GM18858 (cell line): ENCODE measurements around the gene UBE2B.
A peak's percentile ranks its signal among the peaks of the same experiment; 100 is the strongest.
"Not testable (repeated sequence)": the region's sequence is repeated elsewhere in the genome, so short reads cannot be mapped to it uniquely, and the experiment has no call there.

Experiments used
- ATAC-seq: cut with Tn5 transposase; IDR thresholded peaks from one replicate; pipeline ENCODE4 v1.9.1; 2021; ENCODE audit not compliant: unreplicated experiment

Gene UBE2B

DNA sequence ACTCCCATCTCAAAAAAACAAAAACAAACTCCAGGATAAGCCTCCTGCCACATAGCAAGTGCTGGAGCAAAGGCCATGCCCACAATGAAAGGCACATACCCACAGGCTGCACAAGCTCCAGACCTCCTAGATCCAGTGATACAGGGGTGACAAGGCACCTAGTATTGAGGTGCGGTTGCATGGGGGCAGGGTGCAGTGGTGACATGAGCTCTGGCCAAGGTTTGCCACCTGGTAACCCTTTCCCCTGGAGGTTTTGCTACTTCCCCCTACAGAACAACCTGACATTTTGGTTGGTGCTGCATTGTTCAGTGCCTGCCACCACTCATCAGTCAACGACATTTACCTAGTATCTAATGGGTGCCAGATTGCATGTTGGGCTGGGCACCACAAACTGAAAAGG, 25.8 kb downstream of the UBE2B start:
- ATAC-seq, result no peak

DNA sequence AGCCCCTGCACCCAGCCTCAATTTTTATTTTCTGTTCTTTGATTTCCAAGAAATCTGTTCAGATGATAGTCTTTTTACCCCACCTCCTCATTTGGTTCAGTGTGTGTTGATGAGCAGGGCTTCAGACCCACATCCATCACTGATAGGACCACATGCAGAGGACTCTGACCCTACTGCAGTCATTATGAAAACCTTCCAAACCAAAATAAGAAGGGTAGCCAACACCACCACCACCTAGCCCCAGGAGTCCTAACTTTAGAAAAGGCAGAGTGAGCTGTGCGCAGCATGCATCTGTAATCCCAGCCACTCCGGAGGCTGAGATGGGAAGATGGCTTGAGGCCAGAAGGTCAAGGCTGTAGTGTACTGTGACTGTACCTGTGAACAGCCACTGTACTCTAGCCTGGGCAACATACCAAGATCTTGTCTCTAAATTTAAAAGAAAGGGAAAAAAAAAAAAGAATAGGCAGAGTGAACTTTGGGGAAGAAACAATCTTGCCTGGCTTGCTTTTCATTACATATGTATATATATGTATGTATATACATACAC, 27.3 kb downstream of the UBE2B start:
- ATAC-seq, result no peak

DNA sequence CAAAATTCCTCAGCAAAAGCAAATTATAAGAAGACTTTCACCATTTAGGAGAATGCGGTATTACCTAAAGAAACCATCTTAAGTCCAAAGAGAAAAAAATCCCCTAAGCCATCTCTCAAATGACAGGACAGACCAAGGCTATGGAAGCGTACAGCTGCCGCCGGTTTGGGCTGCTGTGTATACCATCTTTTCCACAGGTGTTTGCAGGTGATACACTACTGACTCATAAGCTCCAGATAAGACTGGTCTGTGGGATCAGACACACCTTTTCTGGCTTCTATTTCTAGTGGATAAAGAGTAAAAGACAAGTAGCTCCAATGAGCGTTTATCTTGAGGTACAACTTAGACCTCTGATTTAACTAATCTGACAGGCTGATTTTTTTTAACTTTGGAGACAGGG, 32.6 kb downstream of the UBE2B start:
- no peak for ATAC-seq

DNA sequence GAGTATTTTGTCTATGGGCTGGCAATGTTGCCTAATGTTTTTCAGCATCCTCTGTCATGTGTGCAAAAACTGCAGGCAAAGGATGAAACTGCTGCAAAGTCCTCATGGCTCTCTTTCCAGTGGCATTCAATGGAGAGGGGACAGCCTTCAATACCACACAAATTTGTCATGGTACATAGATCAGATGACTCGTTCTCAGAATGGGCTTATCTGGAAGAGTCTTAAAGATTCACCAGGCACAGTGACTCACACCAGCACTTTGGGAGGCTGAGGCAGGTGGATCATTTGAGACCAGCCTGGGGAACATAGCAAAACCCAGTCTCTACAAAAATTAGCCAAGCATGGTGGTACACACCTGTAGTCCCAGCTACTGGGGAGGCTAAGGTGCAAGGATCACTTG, 35.0 kb downstream of the UBE2B start:
- no peak for ATAC-seq

DNA sequence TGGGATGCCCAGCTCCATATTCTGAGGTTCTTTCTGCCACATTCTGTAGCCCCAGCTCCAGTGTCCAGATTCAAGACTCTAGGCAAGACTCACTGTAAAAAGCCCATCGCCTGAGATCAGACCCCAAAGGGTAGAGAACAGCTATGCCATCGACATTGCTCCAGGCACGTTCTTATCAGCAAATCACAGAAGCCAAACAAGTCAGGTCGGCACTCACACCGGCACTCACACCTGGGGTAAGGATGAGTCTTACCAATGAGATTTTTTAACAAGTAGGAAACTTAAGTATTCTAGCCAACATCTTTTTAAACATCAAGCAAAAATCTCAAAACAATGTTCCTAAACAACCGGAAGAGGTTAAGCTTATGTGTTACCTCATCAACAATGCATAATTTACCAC, 38.0 kb downstream of the UBE2B start:
- ATAC-seq, result no peak

DNA sequence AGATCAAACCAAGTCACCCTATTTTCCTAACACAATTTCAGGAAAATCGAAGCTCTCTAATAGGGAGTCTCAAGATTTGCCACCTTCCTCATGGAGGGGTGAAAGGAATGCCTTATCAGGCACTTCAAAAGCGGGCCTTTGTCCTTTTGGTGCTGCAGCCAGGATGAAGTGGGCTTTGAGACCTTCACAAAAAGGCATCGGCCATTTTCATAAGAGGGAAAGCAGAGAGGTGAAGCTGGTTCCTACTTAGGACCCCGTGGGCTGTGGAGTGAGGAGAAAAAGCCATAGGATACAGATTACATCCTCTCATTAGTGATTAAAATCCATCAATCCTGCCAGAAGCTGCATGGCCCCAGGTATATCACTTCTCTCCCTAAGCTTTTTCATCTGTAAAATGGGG, 39.5 kb downstream of the UBE2B start:
- ATAC-seq, result no peak

DNA sequence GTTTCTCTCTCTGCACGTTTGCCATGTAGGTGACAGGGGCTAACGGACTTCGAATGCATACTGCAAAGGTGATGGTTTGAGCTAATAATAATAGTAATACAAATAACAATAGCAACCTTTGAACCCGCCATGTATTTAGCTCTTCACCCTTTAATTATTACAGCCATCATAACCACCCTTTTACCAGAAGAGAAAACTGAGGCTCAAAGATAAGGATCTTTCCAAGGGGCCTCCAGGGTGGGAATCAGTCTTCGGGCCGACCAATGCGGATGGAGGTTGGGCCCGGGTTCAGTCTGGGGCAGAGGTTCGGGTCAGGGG, 39.8 kb downstream of the UBE2B start:
- no peak for ATAC-seq

DNA sequence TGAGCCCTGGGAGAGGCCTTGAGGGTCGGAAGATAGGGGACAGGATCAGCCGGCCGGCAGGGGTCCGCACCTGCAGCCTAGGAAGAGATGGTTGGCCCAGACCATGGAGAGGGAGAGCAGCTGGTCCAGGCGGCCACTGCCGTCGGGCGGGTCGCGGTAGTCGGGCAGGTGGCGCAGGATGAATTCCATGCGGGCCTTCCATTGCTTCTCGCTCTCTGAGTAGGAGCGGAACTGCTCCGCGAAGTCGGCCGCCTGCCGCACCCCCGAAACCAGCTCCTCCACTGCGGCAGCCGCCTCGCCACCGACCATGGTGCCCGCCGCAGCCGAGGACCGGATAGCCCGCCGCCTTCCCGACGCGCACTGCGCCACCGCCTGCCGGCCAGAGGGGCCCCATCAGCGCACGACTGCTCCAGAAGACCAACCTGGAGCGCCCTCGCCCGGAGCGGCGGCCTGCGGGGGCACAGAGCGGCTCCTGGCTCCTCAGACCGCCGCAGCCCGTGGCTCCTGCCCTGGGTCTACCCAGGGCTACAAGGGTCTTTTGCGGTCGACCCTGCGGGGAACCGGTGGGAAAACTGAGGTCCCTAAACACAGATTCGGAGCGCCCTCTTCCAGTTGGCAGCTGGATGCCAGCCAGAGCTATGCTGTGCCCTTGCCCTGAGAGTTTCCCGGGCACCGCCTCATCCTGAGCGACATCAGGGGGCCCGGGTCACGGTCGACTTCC, 40.3 kb downstream of the UBE2B start, which contains the start of gene CDKN2AIPNL:
CDKN2AIPNL (minus strand) TSS at position 336 of the 721 bp plus-strand sequence; CDS start at position 309, 27 bp downstream.
- peak; percentile 84 for ATAC-seq

DNA sequence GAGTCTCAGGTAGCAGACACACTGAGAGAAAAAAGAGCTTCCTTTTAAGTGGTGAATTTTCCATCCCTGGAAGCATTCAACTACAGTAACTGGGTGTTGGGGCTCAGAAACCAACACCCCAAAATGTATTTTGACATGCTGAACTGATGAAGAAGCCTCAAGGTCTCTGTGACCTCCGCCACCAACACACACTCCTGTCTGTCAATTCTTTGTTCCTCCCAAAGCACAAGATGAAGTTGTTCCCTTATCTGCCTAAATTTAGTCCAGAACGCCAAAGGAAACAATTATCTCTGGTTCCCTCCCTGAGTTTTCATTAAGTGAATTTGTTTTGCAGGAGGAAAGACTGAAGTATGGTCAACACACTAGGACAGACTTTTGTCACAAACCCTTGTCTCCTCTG, 41.7 kb downstream of the UBE2B start:
- no peak for ATAC-seq

DNA sequence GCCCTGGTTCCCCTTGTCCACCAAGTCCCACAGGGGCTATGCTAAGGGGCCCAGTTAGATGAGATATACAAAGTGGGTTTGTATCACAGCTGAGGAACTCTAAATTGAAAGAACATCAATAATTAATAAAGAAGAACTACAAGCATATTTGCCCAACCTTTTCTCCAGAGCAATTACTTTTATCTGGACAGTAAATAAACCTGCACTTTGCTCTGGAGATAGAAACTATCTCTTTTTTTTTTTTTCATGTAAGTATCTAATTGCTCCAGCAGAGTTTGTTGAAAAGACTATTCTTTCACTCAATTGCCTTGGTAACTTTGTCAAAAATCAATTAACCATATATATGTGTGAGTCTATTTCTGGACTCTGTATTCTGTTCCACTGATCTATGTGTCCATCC, 46.3 kb downstream of the UBE2B start:
- ATAC-seq, result no peak

DNA sequence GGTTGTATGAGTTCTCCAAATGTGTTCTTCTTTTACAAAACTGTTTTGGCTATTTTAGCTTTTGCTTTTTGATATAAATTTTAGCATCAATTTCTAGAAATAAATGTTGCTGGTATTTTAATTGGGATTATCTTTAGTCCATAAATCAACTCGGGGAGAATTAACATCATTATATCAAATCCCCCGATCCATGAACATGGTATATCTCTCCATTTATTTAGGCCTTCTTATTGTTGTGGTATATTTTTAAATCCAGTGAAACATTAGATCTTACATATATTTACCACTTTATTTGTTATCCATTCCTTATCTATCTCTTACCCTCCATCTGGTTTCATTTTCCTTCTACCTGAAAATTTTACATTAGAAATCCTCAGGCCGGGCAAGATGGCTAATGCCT, 47.6 kb downstream of the UBE2B start:
- ATAC-seq, result no peak

DNA sequence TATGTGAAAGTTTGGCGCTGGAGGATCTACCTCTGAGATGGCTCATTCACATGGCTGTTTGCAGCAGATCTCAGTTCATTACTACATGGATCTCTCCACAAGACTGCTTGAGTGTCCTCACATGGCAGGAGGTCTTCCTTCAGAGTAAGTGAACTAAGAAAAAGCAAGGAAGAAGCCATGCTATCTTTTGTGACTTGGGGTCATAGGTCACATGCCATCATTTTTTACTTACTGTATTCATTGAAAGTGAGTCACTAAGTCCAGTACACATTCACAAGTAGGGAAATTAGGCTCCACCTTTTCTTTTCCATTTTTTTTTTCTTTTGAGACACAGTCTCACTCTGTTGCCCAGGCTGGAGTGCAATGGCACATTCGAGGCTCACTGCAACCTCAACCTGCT, 49.0 kb downstream of the UBE2B start:
- no peak for ATAC-seq

DNA sequence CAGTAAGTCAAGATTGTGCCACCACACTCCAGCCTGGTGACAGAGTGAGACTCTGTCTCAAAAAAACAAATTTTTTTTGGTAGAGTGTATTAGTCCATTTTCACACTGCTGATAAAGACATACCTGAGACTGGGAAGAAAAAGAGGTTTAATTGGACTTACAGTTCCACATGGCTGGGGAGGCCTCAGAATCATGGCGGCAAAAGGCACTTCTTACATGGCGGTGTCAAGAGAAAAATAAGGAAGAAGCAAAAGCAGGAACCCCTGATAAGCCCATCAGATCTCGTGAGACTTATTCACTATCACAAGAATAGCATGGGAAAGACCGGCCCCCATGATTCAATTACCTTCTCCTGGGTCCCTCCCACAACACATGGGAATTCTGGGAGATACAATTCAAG, 49.7 kb downstream of the UBE2B start:
- not testable (repeated sequence) for ATAC-seq

DNA sequence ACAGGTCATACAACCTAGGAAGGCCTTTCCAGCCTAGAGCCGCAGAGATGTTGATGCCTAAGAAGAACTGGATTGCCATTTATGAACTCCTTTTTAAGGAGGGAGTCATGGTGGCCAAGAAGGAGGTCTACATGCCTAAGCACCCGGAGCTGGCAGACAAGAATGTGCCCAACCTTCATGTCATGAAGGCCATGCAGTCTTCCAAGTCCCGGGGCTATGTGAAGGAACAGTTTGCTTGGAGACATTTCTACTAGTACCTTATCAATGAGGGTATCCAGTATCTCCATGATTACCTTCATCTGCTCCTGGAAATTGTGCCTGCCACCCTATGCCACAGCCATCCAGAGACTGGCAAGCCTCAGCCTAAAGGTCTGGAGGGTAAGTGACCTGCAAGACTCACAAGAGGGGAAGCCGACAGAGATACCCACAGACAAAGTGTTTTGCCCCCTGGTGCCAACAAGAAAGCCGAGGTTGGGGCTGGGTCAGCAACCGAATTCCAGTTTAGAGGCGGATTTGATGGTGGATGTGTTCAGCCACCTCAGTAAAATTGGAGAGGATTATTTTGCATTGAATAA, 51.5 kb downstream of the UBE2B start:
- ATAC-seq, result no peak

DNA sequence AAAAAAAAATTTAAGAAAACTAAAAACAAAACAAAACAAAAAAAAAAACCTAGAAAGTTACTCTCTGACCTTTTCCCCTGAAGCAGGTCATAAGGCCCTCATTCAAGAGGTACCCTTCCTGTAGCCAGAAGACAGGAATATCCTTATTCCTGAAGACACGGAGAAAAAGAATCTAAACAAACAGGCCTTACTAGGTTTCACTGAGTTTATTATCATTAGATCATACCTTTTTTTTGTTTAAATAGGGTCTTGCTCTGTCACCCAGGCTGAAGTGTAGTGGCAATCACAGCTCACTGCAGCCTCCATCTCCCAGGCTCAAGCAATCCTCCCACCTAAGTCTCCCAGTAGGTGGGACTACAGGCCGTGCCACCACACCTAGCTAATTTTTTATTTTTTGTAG, 52.0 kb downstream of the UBE2B start:
- ATAC-seq, result no peak

DNA sequence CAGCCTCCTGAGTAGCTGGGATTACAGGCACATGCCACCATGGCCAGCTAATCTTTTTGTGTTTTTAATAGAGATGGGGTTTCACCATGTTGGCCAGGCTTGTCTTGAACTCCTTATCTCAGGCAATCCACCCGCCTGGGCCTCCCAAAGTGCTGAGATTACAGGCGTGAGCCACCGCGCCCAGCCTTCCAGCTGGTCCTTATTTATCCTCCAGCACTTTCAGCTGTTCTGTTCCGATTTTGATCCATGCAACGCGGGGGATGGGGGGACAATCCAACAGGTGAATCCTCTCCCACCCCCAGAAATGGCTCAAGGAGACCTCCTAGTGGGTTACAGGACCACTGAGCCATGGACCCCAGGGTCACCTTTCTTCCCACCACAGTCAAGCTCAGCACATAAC, 55.0 kb downstream of the UBE2B start:
- no peak for ATAC-seq

DNA sequence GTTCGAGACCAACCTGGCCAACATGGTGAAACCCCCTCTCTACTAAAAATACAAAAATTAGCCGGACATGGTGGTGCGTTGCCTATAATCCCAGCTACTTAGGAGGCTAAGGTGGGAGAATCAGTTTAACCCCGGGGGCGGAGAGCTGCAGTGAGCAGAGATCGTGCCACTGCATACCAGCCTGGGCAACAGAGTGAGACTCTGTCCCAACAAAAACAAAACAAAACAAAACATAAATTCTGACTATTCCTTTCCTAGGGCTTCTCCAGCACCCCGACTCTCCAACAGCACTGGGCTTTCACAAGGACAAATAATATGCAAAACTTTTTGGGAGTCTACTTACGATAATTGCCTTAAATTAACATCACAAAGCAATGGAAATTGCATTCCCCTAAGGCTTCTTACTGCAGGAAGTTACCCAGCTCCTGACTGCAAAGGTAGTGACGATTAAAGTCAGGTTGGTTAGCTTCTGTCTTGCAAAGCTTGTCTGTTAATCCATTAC, 56.2 kb downstream of the UBE2B start:
- ATAC-seq, result no peak

DNA sequence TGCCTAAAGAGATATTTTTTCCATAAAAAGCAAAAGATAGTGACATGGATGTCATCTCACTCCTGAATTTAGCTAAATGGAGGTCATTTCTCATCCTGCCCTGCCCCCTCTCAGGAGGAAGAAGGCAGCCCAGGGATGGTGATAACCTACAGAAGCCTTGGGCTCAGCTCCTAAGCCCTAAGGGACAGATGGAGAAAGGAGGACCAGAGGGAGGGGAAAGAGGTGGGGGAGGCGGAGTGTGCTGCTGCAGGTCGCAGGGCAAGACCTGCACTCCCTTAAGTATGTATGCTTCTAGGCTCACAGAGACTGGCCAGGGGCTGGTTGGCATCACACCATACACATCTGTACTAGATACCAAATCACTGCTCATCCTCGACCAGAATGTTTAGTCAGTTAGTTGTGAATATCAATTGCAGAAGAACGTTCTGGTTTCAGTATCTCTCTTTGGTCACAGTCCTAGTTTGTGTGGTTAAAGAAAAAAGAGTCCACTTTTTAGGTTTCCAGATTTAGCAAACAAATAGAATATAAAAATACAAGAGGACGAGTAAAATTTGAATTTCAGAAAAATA, 58.7 kb downstream of the UBE2B start:
- no peak for ATAC-seq

DNA sequence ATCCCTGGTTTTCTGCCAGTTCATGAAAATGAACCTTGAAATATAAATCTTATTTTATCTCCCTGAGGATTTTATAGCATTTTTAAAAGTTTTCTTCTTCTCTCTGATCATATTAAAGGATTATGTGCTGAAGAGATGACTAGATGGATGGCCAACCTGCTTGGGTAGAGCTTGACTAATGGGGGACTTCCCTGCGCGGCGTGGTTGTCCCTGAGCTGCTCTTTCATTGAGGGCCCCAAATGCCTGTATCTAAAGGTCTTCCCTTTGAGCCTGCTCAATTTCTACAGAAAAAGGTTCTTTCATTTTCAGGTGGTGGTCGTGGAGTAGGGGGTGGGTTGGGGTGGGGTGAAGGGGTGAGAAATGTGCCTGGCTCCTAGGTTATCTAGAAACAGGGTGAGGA, 60.8 kb downstream of the UBE2B start:
- no peak for ATAC-seq

DNA sequence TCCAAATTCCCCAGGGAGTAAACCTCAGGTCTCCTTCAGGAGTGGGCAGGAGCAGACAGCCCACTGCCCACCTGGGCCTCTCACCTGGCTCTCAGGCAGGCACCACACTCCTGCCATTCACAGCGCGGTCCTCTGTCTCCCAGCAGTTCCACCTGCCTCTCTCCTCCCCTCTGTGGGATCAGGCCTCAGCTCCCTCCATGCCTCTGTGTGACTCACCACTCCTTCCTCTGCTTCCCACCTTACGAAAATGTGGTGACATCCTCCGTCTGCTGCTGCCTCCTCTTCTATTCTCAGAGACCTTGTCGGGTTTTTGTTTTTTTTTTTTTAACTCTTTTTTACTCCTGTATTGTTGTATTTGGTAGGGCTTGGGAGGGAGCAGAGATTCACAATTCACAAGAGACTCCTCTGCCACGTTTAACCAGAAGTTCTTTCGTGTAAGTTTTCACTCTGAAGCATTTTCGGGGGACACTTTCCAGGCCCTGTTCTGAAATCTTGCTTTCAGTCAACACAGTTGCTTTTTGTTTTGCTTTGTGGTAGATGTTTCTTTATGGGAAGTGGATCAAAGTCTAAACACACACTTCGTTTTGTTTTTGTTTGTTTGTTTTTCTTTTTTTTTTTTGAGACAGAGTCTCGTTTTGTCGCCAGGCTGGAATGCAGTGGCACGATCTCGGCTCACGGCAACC, 61.4 kb downstream of the UBE2B start:
- ATAC-seq, result no peak

DNA sequence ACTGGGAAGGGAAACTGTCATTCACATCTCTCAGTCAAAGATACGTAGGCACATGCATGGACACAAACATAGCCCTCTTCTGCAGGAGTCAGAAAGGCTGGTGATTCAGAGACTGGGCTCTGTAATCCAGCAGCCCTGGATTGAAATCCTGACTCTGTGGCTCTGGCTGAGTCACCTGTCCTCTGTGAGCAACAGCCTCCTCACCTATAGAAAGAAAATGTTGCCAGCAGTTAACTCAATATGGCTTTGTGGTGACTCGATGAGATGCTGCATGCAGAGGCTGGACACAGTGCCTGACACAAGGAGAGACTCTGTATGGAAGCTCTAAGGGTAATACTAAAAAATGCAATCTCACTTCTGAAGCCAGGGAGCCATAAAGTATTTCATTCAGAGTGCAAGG, 64.2 kb downstream of the UBE2B start:
- no peak for ATAC-seq
